ENCODE measurements around the gene GALNT9.

- TF ChIP-seq CTCF (IDR thresholded peaks at IDR 0.05; ENCODE audit: low read depth, low read length) = no peak
- no peak for TF ChIP-seq EZH2phosphoT487 (IDR thresholded peaks at IDR 0.05; ENCODE audit: low read depth)
Observed at GRCh38 chr12:132150780-132151144, 178.6 kb downstream of the GALNT9 start.

All from OCI-LY3 (cell line).